ENCODE measurements around the gene SHB.

Gene SHB

DNA sequence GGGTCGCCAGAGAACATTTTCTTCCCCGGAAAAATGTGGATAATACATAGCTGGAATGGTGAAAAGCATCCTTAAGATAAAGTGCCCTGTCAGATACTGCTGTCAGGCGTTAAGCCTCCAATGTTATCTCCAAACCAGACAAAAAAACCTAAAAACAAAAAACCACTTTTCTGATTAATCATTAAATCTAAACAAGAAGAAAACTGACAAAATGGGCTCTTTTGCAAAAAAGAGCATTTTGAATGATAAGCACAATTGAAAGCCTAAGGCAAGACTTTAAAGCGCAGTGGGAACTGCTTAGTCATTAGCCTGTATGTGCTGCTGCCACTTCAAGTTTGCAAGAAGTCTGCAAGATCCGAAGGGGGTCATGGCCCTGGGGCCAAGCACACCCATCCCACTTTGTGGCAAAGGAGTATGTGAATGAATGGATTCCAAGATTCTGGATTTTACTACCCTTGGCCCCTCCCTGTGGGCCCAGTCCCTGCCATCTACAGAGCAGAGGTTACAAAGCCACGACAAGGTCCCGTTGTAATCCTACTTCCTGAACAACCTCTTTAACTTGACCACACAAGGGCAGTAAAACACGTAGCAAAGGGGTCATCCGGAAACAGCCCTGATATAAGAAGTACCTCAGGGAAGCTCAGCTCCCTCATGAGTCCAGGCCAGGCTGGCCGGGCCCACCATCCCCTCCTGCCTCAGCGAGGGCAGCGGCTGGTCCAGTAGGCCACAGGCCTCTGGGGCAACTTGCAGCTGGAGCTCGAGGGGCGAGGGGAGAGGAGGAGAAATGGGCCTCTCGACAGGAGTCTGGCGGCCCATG, 29.7 kb downstream of the SHB start:
- no peak for FAIRE-seq

GRCh38 chr9:38038307-38039089, 30.5 kb downstream of the SHB start:
- no peak for FAIRE-seq

- no peak for FAIRE-seq
Observed at GRCh38 chr9:38037981-38038306, 31.1 kb downstream of the SHB start.

- no peak for FAIRE-seq
Observed at GRCh38 chr9:38036359-38037084, 32.5 kb downstream of the SHB start.

DNA sequence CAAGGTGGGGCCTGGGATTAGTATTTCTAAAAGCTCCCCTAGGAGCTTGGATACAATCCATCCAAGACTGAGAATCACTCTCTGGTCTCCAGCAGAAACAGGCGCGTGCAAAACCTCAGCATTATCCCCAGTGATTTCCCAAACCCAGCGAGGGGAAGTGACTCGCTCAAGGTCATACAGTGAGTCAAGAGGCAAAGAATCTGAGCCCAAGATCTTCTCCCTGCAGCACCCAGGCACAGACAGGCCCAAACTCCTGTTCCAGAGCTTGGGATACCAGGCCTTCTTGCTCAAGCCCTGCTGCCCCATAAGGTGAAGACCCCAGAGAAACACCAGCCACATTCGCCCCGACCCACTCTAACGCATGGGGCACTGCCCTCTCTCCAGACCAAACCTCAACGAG, 33.2 kb downstream of the SHB start:
- peak; percentile 47 for FAIRE-seq

DNA sequence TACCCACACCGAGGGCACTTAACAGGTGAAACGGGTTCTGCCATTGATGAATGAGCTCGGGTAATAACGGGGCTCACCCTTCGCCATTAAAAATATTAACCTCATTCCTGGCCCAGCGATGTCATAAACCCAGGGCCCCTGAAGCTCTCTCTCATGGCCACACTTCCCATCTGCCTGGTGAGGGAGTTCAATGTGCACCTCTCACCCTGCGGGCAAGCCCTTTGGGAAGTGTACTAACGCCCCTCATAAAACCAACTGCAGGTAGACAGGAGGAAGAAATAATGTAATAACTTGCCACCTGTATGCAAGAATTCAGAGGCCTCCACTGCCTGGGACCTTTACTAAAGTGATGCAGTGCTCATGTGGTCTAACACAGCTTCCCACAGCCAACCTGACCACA, 35.1 kb downstream of the SHB start:
- no peak for FAIRE-seq

- FAIRE-seq = no peak
Observed at GRCh38 chr9:38032266-38033110, 36.5 kb downstream of the SHB start.

DNA sequence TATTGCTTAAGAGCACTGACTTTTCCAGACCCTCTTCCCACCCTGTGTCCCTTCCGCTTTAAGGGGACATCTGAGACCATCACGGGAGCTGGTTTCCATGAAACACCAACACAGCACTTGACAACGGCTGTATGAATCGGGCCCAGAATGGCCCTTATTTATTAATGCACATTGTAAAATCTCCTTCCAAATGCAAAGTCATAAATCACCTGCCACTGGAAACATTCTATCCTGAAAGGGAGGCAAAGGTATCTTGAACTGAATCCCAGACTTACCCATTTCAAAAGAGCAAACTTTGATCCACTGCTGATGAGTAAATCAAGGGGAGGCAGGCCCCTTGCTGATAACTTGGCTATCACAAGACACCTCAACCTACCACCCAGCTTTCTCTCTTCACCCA, 37.4 kb downstream of the SHB start:
- no peak for FAIRE-seq

- FAIRE-seq = no peak
Observed at GRCh38 chr9:38030658-38031057, 38.4 kb downstream of the SHB start.

GRCh38 chr9:38029915-38030638, 39.0 kb downstream of the SHB start:
- FAIRE-seq = no peak

DNA sequence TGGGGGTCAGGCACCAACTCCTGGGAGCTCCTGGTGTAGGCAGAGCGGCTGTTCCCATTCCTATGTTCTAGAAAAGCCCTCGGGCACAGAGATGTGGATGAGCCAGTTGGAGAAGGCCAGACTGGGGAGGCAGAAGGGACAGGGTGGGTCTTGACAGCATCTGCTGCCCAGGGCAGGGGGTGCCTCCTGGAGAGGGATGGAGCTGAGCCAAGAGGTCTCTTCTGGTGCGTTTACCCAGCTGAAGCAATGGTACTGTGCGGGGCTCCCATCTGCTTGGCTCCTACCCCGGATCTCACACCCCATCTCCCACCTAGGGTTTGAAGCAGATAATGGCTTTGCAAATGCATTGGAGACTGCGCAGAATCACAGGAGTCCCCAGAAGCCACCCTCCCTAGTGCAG, 41.3 kb downstream of the SHB start:
- no peak for FAIRE-seq

DNA sequence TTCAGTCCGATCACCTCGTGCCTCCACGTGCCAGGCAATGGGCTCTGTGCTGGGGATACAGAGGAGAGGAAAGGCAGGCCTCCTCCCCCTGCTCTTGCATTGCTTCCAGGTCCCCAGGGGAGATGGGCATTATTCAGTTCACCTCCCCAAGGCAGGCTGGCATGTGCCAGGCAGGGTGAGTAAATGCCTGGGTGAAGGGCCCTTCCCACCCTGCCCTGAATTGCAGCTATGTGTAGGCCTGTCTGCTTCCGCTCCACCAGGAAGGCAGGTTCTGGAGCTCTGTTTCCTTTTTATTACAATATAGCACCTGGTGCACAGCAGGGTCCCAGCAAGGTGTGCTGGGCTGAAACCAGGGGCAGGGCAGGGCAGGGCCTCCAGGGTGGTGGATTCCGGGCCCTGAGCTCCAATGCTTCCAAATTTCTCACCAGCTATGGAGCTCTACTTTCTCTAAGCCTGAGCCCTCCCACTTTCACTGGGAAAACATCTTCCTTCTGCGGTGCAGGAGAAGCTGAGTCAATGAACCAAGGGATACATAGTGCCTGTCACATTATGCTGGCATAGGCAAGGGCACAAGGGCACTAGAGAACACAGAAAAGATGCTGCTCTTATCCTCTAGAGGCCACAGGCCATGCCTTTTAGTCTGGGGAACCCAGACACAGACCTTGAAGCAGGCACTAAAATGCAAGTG, 42.0 kb downstream of the SHB start:
- FAIRE-seq = no peak

GRCh38 chr9:38026021-38026809, 42.8 kb downstream of the SHB start:
- FAIRE-seq = peak; percentile 3

GRCh38 chr9:38025166-38025565, 43.9 kb downstream of the SHB start:
- no peak for FAIRE-seq

DNA sequence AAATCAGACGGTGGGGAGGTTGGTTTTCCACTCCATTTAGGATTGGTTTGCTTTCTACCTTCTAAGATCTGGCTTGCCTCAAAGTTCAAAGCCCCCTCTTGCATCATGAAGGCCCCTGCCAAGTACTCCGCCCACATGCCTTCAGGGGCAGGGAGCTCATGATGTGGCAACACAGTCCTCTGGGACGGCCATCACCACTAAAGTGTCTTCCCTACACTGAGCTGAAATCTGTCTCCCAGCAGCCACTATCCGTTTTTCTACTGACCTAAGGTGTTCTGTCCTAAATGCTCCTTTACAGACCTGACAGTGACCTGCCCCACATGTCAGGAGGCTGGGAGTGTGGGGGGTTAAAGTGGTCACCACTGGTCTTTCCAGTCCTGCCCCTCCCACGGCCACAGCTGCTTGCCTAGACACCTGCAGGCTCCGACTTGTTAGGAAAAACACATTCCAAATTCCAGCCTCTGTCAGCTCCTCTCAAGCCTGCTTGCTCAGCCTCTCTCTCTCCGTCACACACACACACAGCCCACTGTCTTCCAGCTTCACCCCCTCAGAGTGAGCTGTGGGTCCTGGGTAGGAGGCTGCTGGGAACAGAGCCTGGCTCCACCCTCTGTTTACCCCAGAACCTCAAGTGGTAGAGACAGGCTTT, 44.9 kb downstream of the SHB start:
- no peak for FAIRE-seq

- FAIRE-seq = no peak
Observed at GRCh38 chr9:38023661-38024035, 45.4 kb downstream of the SHB start.

DNA sequence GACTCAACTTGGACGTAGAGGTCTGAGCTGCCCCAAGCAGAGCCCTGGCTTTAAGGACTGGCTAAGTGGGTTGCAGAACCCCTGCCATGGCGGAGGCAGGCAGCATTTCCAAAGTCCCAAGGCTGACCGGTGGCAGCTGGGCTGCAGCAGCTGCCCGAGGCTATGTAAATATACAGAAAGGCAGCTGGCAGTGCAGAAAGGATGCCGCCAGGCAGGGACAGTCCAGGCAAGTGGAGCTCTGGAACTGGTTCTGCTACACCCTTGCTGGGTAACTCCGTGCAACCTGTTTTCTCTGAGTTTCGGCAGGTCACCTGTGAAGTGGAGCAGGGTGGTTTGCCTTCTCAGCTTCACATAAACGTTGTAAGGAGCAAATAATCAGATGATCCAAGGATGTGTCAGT, 46.0 kb downstream of the SHB start:
- no peak for FAIRE-seq

DNA sequence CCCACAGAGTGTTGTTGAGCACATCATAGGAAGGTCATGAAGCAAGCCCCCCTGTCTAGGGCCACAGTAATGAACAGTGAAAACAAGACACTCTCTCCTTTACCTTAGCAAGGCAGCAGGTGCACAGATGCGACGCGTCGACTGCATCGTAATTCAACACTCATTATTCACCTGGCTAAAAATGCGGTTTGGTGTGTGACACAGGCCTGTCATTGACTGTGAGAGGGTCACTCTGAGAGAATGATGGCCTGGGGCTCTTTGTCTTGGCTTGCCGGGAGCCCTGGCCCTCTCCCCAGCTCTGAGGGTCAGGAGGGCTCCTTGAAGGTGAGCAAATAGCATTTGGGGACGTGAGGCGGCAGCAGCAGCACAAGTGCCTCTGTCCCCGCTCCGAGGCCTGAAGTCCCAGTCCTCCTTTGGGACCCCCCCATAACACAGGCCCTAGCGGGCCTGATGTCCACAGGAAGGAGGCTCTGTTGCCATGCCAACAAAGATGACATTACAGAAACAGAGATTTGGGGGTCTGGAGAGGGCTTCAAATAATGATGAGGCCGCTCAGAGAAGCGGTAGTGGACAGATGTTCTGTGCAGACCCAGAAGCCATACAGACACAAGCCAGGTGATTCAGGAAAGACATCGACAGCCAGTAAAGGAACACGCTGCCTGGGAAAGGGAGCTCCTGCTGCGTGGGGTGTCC, 46.7 kb downstream of the SHB start:
- FAIRE-seq = no peak

All from G401.6 (cell line).